ENCODE measurements around the gene UQCC2.
A peak's percentile ranks its signal among the peaks of the same experiment; 100 is the strongest.

Gene UQCC2

DNA sequence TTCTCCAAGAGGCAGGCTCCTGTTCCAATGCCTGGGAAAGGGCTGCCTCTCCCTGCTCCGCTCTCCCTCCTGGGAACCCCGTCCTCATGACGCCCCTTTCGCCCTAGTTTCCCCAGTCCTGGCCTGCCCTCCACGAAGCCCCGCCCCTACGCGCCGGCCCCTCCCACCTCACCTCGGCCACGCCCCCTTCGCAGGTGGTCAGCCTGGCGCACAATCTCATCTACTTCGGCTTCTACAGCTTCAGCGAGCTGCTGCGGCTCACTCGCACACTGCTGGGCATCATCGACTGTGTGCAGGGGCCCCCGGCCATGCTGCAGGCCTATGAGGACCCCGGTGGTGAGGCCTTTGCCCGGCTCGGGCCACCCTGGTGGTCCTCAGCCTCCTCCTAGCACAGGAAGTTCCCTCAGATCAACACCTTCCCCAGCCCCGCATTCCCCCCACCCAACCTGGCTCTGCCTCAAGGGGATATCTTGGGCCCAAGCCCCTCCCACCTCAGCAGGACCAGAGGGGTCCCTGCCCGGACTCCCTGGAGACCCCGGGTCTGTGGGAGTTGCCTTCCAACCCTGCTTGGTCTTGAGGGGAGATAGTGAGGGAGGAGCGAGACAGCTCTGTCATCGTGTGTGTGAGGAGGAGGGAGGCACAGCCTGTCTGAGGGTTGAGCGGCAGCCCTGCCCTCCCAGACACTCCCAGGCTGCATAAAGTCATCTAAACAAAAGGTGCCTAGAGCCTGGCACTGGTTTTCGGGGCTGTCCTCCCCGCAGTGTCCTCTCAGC, 40.3 kb downstream of the UQCC2 start:
- DNase-seq: no peak

GRCh38 chr6:33670086-33670660, 41.3 kb downstream of the UQCC2 start:
- no peak for DNase-seq

DNA sequence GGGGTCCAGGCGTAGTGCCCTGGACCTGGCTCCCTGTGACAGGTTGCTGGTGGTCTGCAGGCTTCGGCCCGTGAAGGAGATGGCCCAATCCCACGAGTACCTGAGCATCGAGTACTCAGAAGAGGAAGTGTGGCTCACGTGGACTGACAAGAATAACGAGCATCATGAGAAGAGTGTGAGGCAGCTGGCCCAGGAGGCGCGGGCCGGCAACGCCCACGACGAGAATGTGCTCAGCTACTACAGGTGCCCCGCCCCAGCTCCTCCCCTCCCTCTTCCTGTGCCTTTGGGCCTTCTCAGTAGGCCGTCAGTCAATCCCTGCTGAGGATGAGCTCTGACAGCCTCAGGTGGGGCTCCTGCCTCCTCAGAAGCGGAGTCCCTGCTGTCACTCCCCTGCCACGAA, 42.6 kb downstream of the UQCC2 start:
- DNase-seq: no peak

DNA sequence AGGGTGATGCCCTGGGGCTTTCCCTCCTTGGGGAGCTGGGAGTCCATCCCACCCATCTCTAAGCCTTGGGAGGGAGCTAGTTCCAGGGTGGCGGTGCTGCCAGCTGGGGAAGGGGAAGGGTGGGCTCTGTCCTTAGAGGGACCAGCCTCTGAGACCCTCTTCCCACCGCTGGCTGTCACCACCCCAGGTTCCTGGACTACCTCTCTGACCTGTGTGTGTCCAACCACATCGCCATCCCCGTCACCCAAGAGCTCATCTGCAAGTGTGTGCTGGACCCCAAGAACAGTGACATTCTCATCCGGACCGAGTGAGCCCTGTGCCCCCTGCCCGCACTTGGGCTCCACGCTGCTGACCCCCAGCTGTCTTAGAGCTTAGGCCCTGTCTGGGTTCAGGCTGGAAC, 43.2 kb downstream of the UQCC2 start:
- DNase-seq: no peak

- no peak for DNase-seq
Measured at GRCh38 chr6:33667776-33668175, 43.7 kb downstream of the UQCC2 start.

- no peak for DNase-seq
Measured at GRCh38 chr6:33667072-33667471, 44.4 kb downstream of the UQCC2 start.

DNA sequence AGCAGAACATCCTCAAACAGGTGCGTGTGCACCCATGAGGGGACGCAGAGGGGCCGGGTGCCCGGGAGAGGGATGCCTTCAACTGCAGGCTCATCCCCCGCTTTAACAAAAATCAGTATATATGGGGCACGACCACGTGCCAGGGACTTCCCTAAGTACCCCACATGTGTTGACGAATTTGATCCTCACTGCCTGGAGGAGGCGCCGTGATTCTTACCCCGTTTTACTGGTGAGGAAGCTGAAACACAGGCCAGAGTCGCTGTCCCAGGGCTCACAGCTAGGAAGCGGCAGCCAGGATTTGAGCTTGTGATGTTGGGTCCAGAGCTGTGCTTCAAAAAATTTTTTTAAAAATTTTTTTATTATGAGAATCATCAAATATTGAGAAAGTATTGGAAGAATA, 45.5 kb downstream of the UQCC2 start:
- DNase-seq: no peak

- no peak for DNase-seq
Measured at GRCh38 chr6:33664506-33665057, 46.9 kb downstream of the UQCC2 start.

- DNase-seq: no peak
Measured at GRCh38 chr6:33663727-33664449, 47.6 kb downstream of the UQCC2 start.

- DNase-seq: no peak
Measured at GRCh38 chr6:33663028-33663427, 48.5 kb downstream of the UQCC2 start.

DNA sequence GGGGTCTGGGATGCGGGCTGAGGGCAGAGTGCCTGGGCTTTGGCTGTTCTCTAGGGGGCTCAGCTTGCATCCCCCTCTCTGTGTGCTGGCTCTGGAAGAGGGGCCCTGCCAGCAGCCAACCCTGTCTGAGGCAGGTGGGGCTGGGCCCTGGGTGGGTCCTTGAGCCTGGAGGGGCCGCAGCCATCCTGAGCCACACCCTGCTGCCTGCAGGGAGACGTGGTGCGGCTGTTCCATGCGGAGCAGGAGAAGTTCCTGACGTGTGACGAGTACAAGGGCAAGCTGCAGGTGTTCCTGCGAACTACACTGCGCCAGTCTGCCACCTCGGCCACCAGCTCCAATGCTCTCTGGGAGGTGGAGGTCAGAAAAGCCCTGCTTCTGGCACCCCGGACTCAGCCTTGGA, 49.2 kb downstream of the UQCC2 start:
- no peak for DNase-seq

GRCh38 chr6:33661106-33661838, 50.2 kb downstream of the UQCC2 start:
- DNase-seq: peak; percentile 34

DNA sequence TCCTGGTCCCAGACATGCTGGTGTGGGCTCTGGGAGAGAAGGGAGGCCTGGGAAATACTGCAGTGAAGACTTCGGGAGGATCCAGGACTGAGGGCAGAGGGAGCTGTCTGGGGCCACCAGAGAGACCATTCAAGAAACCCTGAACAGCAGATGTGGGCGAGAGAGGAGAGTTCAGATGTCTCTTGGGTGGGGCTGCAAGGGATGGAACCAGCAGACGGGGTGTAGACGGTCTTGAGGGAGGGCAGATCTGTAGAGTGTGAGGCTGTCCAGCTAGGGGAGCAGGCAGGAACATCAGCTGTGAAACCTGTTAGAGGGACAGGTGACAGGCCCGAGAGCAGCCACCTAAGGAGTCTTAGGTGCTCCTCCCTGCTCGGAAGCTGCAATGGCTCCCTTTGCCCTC, 51.5 kb downstream of the UQCC2 start:
- no peak for DNase-seq

DNA sequence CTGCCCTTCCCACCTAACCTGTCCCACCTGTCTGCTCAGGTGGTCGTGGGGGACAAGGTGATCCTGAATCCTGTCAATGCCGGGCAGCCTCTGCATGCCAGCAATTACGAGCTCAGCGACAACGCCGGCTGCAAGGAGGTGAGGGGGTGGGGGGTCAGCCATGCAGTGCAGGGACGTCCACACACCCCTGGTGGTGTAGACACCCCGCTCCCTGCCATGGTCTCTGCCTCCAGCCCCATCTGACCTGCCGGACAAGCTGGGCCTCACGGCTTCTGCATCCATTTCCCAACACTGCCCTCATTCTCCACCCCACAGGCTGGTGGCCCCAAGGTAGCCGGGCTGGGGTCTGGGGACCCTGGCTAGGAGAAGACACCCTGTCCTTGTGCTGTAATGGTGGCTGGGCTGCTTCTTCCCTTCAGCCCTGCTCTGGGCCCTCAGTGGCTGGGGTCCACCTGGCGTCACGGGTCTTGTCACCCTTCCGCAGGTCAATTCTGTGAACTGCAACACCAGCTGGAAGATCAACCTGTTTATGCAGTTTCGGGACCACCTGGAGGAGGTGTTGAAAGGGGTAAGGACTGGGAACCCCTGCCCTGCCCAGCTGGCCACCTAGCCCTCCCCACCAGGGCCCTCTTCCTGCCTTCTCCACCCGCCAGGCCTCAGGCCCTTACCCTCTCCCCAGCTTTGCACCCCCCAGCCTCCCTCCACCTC, 52.4 kb downstream of the UQCC2 start:
- DNase-seq: no peak

- no peak for DNase-seq
Measured at GRCh38 chr6:33656844-33657243, 54.7 kb downstream of the UQCC2 start.

- no peak for DNase-seq
Measured at GRCh38 chr6:33654831-33655554, 56.5 kb downstream of the UQCC2 start.

GRCh38 chr6:33652002-33652401, 59.5 kb downstream of the UQCC2 start:
- no peak for DNase-seq

DNA sequence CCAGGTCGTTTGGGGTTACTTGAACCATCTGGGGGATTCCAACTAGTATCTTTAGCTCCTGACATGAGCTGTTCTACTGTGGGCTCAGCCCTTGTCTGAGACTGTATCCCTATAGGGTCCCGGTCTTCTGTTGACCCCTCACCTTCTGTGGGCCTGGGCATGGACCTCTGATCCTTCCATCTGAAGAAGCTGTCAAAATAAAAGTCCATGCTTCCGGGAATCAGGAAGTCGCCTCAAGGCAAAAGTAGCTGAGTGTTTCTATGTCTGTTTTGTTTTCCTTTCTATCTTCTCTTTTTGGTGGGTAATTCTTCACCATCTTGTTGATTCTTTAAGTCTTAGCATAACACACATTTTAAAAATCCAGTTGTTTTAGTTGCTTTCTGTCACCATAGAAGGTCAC, 60.1 kb downstream of the UQCC2 start:
- no peak for DNase-seq
